Panc1 (cell line): ENCODE data around the gene POU2F1. TPM values are rescaled to one million over a fixed set of nuclear protein-coding genes. Genes with fewer than 3 reads are reported as not detected.

Experiments used
- ATAC-seq: fragments of 200-7000 bp; cut with Tn5 transposase; 2 replicates; pipeline ENCODE4 v1.9.1; 2020; ENCODE audit warnings: mild to moderate bottlenecking, moderate library complexity
- BruUV-seq: library from RNA; stranded (reverse); fragments of 400-500 nt; replicated peaks from 2 replicates; lab custom pipeline; 2021; lab: Mats Ljungman, UMichigan
- CTCF ChIA-PET: fragments of 300-600 bp; sonication (Branson Sonifier 250); formaldehyde crosslinking; loops from one replicate; lab custom pipeline; 2022; ENCODE audit warnings: antibody characterized with exemption; lab: Charles Lee
- POLR2A ChIA-PET: fragments of 300-600 bp; sonication (Branson Sonifier 250); formaldehyde crosslinking; loops from one replicate; lab custom pipeline; 2022; ENCODE audit warnings: antibody characterized with exemption; lab: Charles Lee
- DNase-seq: peaks from one replicate; pipeline ENCODE4 v3.0.0-alpha.2; 2010; ENCODE audit warnings: low read depth, low spot score
- H3K27ac ChIP-seq: 2 replicates; pipeline ENCODE4 v1.5.1; 2011; ENCODE audit warnings: mild to moderate bottlenecking, low read length, inconsistent platforms
- H3K27me3 ChIP-seq: fragments of 200-500 bp; sonication (Bioruptor generic); 2 replicates; pipeline ENCODE4 v1.6.0; 2014; ENCODE audit warnings: low read length, inconsistent platforms; ENCODE audit not compliant: control insufficient read depth, insufficient read depth
- H3K36me3 ChIP-seq: fragments of 200-500 bp; sonication (Bioruptor generic); 2 replicates; pipeline ENCODE4 v1.5.1; 2014; ENCODE audit warnings: inconsistent platforms, mild to moderate bottlenecking, low read length, moderate library complexity; ENCODE audit not compliant: control insufficient read depth, insufficient read depth
- H3K4me1 ChIP-seq: 2 replicates; pipeline ENCODE4 v1.5.1; 2011; ENCODE audit warnings: inconsistent platforms, mild to moderate bottlenecking, low read length, moderate library complexity; ENCODE audit not compliant: control insufficient read depth, insufficient read depth
- H3K4me3 ChIP-seq, 2 experiments: 2 replicates each; pipeline ENCODE4 v1.5.1; 2011 to 2012; ENCODE audit warnings: low read depth in 2 of 2, low read length in 2 of 2, mild to moderate bottlenecking in 2 of 2, inconsistent platforms in 1 of 2, moderate library complexity in 1 of 2
- H3K9me3 ChIP-seq: fragments of 200-500 bp; sonication (Bioruptor generic); 2 replicates; pipeline ENCODE4 v1.5.1; 2014; ENCODE audit warnings: low read depth, mild to moderate bottlenecking, inconsistent platforms, low read length, moderate library complexity; ENCODE audit not compliant: control insufficient read depth, insufficient read depth
- POLR2AphosphoS5 ChIP-seq: IDR thresholded peaks from 2 replicates; pipeline ENCODE4 v1.6.1; 2012; ENCODE audit warnings: mild to moderate bottlenecking, low read depth, low read length, moderate library complexity
- SIN3A ChIP-seq: IDR thresholded peaks from 2 replicates; pipeline ENCODE4 v1.6.1; 2012; ENCODE audit warnings: low read depth, mild to moderate bottlenecking, low read length, moderate library complexity, borderline replicate concordance; ENCODE audit not compliant: insufficient read depth
- TCF7L2 ChIP-seq: IDR thresholded peaks from 2 replicates; pipeline ENCODE4 v1.6.1; 2011; ENCODE audit warnings: mild to moderate bottlenecking, low read depth, low read length, inconsistent platforms
- in situ Hi-C: cut with HindIII; loops from 2 replicates; pipeline ENCODE4 v1.10.0; 2016; ENCODE audit warnings: low sequenced_read_pairs, low pct_unique_long_range_greater_than_20kb
- intact Hi-C: fragments of 100-400 bp; cut with micrococcal nuclease; formaldehyde crosslinking; loops from one replicate; pipeline ENCODE4 v1.10.0; 2022; ENCODE audit not compliant: unreplicated experiment
- total RNA-seq: library from RNA; stranded (reverse); gene quantifications from one replicate; pipeline ENCODE4 v1.2.1, GENCODE V29; 2021; ENCODE audit not compliant: unreplicated experiment
- TF ChIP-seq, protein P1 (sequence below): fragments of 450-650 bp; IDR thresholded peaks from 2 replicates; pipeline ENCODE4 v1.5.1; 2017; ENCODE audit warnings: mild to moderate bottlenecking
- TF ChIP-seq, protein P2 (sequence below), 2 experiments: IDR thresholded peaks; 2 replicates each; pipeline ENCODE4 v1.6.1; 2011 to 2012; ENCODE audit warnings: low read depth in 2 of 2, control low read depth in 1 of 2, low read length in 1 of 2, mild to moderate bottlenecking in 1 of 2, moderate library complexity in 1 of 2; ENCODE audit not compliant: insufficient read depth in 1 of 2

Gene POU2F1
- total RNA-seq, 1 experiment from 2014 or later = 17.1 TPM

DNA sequence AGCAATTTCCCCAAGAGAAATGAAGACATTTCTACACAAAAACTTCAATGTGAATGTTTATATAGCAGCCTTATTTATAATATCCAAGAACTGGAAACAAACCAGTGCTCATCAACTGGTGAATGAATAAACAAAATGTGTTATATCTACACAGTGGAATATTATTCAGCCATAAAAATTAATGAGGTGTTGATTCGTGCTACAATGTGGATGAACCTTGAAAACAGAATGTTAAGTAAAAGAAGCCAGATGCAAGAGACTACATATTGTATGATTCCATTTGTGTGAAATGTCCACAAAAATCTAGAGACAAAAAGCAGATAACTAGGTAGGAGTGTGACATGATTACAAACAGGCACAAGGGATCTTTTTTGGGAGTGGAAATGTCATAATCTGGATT lies 187.7 kb downstream of the POU2F1 start:
- no TSS peak for BruUV-seq
- ChIA-PET CTCF (no interaction called here), POLR2A (no interaction called here)
- Histone ChIP-seq H3K27ac (no peak overlapping the region), H3K4me3 (no peak overlapping the region), H3K4me1 (no peaks in the 10 kb centered on the region), H3K9me3 (no peaks in the 10 kb centered on the region), H3K27me3 (no peaks in the 10 kb centered on the region), H3K36me3 (peaks cover 5% of the 10 kb centered on the region)
- intact Hi-C loops (loop anchor here (10.0 kb wide), 1 partner anchor 144 kb away; no protein-coding TSS in a partner anchor), in situ Hi-C loops (no loop called here)
- DNase-seq (no peak), ATAC-seq (no peak)
- TF ChIP-seq SIN3A (no peak), POLR2AphosphoS5 (no peak), TCF7L2 (no peak)
- TF ChIP-seq, protein P1, sequence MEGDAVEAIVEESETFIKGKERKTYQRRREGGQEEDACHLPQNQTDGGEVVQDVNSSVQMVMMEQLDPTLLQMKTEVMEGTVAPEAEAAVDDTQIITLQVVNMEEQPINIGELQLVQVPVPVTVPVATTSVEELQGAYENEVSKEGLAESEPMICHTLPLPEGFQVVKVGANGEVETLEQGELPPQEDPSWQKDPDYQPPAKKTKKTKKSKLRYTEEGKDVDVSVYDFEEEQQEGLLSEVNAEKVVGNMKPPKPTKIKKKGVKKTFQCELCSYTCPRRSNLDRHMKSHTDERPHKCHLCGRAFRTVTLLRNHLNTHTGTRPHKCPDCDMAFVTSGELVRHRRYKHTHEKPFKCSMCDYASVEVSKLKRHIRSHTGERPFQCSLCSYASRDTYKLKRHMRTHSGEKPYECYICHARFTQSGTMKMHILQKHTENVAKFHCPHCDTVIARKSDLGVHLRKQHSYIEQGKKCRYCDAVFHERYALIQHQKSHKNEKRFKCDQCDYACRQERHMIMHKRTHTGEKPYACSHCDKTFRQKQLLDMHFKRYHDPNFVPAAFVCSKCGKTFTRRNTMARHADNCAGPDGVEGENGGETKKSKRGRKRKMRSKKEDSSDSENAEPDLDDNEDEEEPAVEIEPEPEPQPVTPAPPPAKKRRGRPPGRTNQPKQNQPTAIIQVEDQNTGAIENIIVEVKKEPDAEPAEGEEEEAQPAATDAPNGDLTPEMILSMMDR = no peak
- TF ChIP-seq, protein P2, sequence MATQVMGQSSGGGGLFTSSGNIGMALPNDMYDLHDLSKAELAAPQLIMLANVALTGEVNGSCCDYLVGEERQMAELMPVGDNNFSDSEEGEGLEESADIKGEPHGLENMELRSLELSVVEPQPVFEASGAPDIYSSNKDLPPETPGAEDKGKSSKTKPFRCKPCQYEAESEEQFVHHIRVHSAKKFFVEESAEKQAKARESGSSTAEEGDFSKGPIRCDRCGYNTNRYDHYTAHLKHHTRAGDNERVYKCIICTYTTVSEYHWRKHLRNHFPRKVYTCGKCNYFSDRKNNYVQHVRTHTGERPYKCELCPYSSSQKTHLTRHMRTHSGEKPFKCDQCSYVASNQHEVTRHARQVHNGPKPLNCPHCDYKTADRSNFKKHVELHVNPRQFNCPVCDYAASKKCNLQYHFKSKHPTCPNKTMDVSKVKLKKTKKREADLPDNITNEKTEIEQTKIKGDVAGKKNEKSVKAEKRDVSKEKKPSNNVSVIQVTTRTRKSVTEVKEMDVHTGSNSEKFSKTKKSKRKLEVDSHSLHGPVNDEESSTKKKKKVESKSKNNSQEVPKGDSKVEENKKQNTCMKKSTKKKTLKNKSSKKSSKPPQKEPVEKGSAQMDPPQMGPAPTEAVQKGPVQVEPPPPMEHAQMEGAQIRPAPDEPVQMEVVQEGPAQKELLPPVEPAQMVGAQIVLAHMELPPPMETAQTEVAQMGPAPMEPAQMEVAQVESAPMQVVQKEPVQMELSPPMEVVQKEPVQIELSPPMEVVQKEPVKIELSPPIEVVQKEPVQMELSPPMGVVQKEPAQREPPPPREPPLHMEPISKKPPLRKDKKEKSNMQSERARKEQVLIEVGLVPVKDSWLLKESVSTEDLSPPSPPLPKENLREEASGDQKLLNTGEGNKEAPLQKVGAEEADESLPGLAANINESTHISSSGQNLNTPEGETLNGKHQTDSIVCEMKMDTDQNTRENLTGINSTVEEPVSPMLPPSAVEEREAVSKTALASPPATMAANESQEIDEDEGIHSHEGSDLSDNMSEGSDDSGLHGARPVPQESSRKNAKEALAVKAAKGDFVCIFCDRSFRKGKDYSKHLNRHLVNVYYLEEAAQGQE (IDR thresholded peaks at IDR 0.05; ENCODE audit: insufficient read depth in 1 of 2, low read depth in 2 of 2, low read length in 1 of 2) = no peak

DNA sequence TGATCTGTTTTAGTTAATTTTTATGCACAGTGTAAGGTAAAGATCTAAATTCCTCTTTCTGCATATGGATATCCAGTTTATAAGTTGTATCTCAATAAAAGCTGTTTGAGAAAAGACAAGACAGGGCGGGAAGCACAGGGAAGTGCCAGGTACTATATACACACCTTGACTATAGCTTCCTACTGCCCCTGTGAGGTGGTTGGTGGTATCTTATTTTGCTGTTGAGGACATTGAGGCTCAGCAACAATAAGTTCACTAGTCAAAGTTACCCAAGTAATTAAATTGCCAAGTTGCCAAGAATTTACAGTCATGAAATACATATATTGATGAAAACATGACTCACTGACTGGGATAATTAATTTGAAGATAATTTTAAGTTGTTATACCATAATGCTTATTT lies 188.5 kb downstream of the POU2F1 start:
- ChIA-PET POLR2A (no interaction called here), CTCF (interaction anchor here (0.6 kb wide), 1 partner anchor 309 kb away, joined by 4 read pairs; no protein-coding TSS in a partner anchor)
- in situ Hi-C loops (no loop called here), intact Hi-C loops (loop anchor here (10.0 kb wide), 1 partner anchor 144 kb away; no protein-coding TSS in a partner anchor)
- no peak for TF ChIP-seq TCF7L2
- no peak for TF ChIP-seq SIN3A
- TF ChIP-seq, protein P1 = peak; percentile 44; the same call in 1 of the 2 replicates
- Histone ChIP-seq H3K4me3 (no peak overlapping the region), H3K36me3 (peaks cover 5% of the 10 kb centered on the region), H3K27me3 (no peaks in the 10 kb centered on the region), H3K9me3 (no peaks in the 10 kb centered on the region), H3K27ac (no peak overlapping the region), H3K4me1 (no peaks in the 10 kb centered on the region)
- BruUV-seq = no TSS peak
- DNase-seq = no peak
- peak; percentile 66; the same call in 1 of the 2 replicates for ATAC-seq
